ENCODE results near the gene PRR3. TPM values are rescaled to one million over a fixed set of nuclear protein-coding genes. Genes with fewer than 3 reads are reported as not detected.
"Not testable (repeated sequence)": the region's sequence is repeated elsewhere in the genome, so short reads cannot be mapped to it uniquely, and the experiment has no call there.

The PRR3 gene
- polyA plus RNA-seq, 1 donor from 2014 or later = 13.0 TPM

- not testable (repeated sequence) for H3K9ac ChIP-seq (ENCODE audit: low read length)
These were observed 40.4 kb upstream of the PRR3 start for GRCh38 chr6:30516754-30517076.

GRCh38 chr6:30517767-30518504 is 39.2 kb upstream of the PRR3 start:
- not testable (repeated sequence) for H3K27ac ChIP-seq (ENCODE audit: low read length); H3K9me2 ChIP-seq (ENCODE audit: insufficient read depth, low read length); H3K9me3 ChIP-seq (ENCODE audit: low read length); H4K20me1 ChIP-seq (ENCODE audit: insufficient read depth); H3K4me2 ChIP-seq (ENCODE audit: low read length); H3F3A ChIP-seq (ENCODE audit: insufficient read depth, low read length, poor library complexity, severe bottlenecking); H3K79me2 ChIP-seq (replicated peaks; ENCODE audit: insufficient read depth, low read length); H3K36me3 ChIP-seq (ENCODE audit: insufficient read depth, low read length); H3K9ac ChIP-seq (ENCODE audit: low read length); H3K4me3 ChIP-seq (ENCODE audit: low read length); H3K27me3 ChIP-seq (ENCODE audit: insufficient read depth, low read depth, low read length); H2AFZ ChIP-seq (ENCODE audit: low read depth, low read length)

More at GRCh38 chr6:30516754-30517076, 40.4 kb upstream of the PRR3 start:
- not testable (repeated sequence) for H3K79me2 ChIP-seq (replicated peaks; ENCODE audit: insufficient read depth, low read length); H3K9me2 ChIP-seq (ENCODE audit: insufficient read depth, low read length); H3K4me2 ChIP-seq (ENCODE audit: low read length); H3K27me3 ChIP-seq (ENCODE audit: insufficient read depth, low read depth, low read length); H3K4me3 ChIP-seq (ENCODE audit: low read length); H3K27ac ChIP-seq (ENCODE audit: low read length); H2AFZ ChIP-seq (ENCODE audit: low read depth, low read length); H4K20me1 ChIP-seq (ENCODE audit: insufficient read depth); H3K9me3 ChIP-seq (ENCODE audit: low read length); H3K36me3 ChIP-seq (ENCODE audit: insufficient read depth, low read length); H3F3A ChIP-seq (ENCODE audit: insufficient read depth, low read length, poor library complexity, severe bottlenecking)

DNA sequence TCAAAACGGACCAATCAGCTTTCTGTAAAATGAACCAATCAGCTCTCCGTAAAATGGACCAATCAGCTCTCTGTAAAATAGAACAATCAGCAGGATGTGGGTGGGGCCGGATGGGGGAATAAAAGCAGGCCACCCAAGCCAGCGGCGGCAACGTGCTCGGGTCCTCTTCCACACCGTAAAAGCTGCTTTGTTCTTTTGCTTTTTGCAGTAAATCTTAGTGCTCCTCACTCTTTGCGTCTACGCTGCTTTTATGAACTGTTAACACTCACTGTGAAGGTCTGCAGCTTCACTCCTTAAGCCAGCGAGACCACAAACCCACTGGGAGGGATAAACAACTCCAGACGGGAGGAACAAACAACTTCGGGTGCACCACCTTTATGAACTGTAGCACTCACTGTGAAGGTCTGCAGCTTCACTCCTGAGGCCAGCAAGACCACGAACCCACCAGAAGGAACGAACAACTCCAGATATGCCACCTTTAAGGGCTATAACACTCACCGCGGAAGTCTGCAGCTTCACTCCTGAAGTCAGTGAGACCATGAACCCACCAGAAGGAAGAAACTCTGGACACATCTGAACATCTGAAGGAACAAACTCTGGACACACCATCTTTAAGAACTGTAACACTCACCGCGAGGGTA is 38.5 kb upstream of the PRR3 start:
- not testable (repeated sequence) for H3K79me2 ChIP-seq (replicated peaks; ENCODE audit: insufficient read depth, low read length); H3K9me3 ChIP-seq (ENCODE audit: low read length); H3K4me2 ChIP-seq (ENCODE audit: low read length); H3K27me3 ChIP-seq (ENCODE audit: insufficient read depth, low read depth, low read length); H3F3A ChIP-seq (ENCODE audit: insufficient read depth, low read length, poor library complexity, severe bottlenecking); H3K36me3 ChIP-seq (ENCODE audit: insufficient read depth, low read length); H3K9ac ChIP-seq (ENCODE audit: low read length); H2AFZ ChIP-seq (ENCODE audit: low read depth, low read length); H3K27ac ChIP-seq (ENCODE audit: low read length); H4K20me1 ChIP-seq (ENCODE audit: insufficient read depth); H3K4me3 ChIP-seq (ENCODE audit: low read length); H3K9me2 ChIP-seq (ENCODE audit: insufficient read depth, low read length)

- Histone ChIP-seq H3K9me2 (ENCODE audit: insufficient read depth, low read length) (no peaks in the 10 kb centered on the region), H3K79me2 (replicated peaks; ENCODE audit: insufficient read depth, low read length) (no peaks in the 10 kb centered on the region), H3K4me3 (ENCODE audit: low read length) (no peak overlapping the region), H2AFZ (ENCODE audit: low read depth, low read length) (no peak overlapping the region), H3K27me3 (ENCODE audit: insufficient read depth, low read depth, low read length) (no peaks in the 10 kb centered on the region), H3K27ac (ENCODE audit: low read length) (no peak overlapping the region), H3K9ac (ENCODE audit: low read length) (no peak overlapping the region), H3K4me2 (ENCODE audit: low read length) (no peak overlapping the region), H4K20me1 (ENCODE audit: insufficient read depth) (no peaks in the 10 kb centered on the region), H3K9me3 (ENCODE audit: low read length) (no peaks in the 10 kb centered on the region), H3F3A (ENCODE audit: insufficient read depth, low read length, poor library complexity, severe bottlenecking) (no peaks in the 10 kb centered on the region), H3K36me3 (ENCODE audit: insufficient read depth, low read length) (no peaks in the 10 kb centered on the region)
- TF ChIP-seq MXI1 (conservative IDR thresholded peaks at IDR 0.05; ENCODE audit: poor library complexity, severe bottlenecking) (no peak), TAF1 (IDR thresholded peaks at IDR 0.05; ENCODE audit: low read depth) (no peak), RAD21 (conservative IDR thresholded peaks at IDR 0.05) (no peak)
These were observed 36.6 kb upstream of the PRR3 start for GRCh38 chr6:30520522-30520921.

DNA sequence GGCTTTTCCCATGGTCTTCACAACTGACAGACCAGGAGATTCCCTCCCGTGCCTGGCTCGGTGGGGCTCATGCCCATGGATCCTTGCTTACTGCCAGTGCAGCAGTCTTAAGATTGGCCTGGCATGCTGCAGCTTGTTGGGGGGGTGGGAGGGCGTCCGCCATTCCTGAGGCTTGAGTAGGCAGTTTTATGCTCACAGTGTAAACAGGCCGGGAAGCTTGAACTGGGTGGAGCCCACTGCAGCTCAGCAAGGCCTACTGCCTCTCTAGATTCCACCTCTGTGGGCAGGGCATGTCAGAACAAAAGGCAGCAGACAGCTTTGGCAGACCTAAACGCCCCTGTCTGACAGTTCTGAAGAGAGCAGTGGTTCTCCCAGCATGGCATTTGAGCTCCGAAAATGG is 36.0 kb upstream of the PRR3 start:
- H3K27ac ChIP-seq (ENCODE audit: low read length); H4K20me1 ChIP-seq (ENCODE audit: insufficient read depth); H3K36me3 ChIP-seq (ENCODE audit: insufficient read depth, low read length); H3K27me3 ChIP-seq (ENCODE audit: insufficient read depth, low read depth, low read length); H3K4me2 ChIP-seq (ENCODE audit: low read length); H3K4me3 ChIP-seq (ENCODE audit: low read length); H3F3A ChIP-seq (ENCODE audit: insufficient read depth, low read length, poor library complexity, severe bottlenecking); H3K9ac ChIP-seq (ENCODE audit: low read length); H3K79me2 ChIP-seq (replicated peaks; ENCODE audit: insufficient read depth, low read length); H3K9me3 ChIP-seq (ENCODE audit: low read length); H2AFZ ChIP-seq (ENCODE audit: low read depth, low read length); H3K9me2 ChIP-seq (ENCODE audit: insufficient read depth, low read length): not testable (repeated sequence)

DNA sequence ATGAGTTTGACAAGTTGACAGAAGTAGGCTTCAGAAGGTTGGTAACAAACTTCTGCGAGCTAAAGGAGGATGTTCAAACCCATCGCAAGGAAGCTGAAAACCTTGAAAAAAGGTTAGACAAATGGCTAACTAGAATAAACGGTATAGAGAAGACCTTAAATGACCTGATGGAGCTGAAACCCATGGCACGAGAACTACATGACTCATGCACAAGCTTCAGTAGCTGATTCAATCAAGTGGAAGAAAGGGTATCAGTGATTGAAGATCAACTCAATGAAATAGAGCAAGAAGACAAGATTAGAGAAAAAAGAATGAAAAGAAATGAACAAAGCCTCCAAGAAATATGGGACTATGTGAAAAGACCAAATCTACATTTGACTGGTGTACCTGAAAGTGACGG is 35.1 kb upstream of the PRR3 start:
- not testable (repeated sequence) for H3K27me3 ChIP-seq (ENCODE audit: insufficient read depth, low read depth, low read length); H3K27ac ChIP-seq (ENCODE audit: low read length); H3K36me3 ChIP-seq (ENCODE audit: insufficient read depth, low read length)

GRCh38 chr6:30526444-30526843 is 30.7 kb upstream of the PRR3 start:
- H3K9me3 ChIP-seq (ENCODE audit: low read length); H3F3A ChIP-seq (ENCODE audit: insufficient read depth, low read length, poor library complexity, severe bottlenecking); H4K20me1 ChIP-seq (ENCODE audit: insufficient read depth); H2AFZ ChIP-seq (ENCODE audit: low read depth, low read length); H3K27me3 ChIP-seq (ENCODE audit: insufficient read depth, low read depth, low read length); H3K27ac ChIP-seq (ENCODE audit: low read length); H3K36me3 ChIP-seq (ENCODE audit: insufficient read depth, low read length); H3K9me2 ChIP-seq (ENCODE audit: insufficient read depth, low read length); H3K79me2 ChIP-seq (replicated peaks; ENCODE audit: insufficient read depth, low read length); H3K4me2 ChIP-seq (ENCODE audit: low read length); H3K4me3 ChIP-seq (ENCODE audit: low read length); H3K9ac ChIP-seq (ENCODE audit: low read length): not testable (repeated sequence)

More for the DNA sequence above, 35.1 kb upstream of the PRR3 start:
- not testable (repeated sequence) for H2AFZ ChIP-seq (ENCODE audit: low read depth, low read length); H3K9ac ChIP-seq (ENCODE audit: low read length); H3K4me3 ChIP-seq (ENCODE audit: low read length); H3F3A ChIP-seq (ENCODE audit: insufficient read depth, low read length, poor library complexity, severe bottlenecking); H3K4me2 ChIP-seq (ENCODE audit: low read length); H3K9me3 ChIP-seq (ENCODE audit: low read length); H3K9me2 ChIP-seq (ENCODE audit: insufficient read depth, low read length); H3K79me2 ChIP-seq (replicated peaks; ENCODE audit: insufficient read depth, low read length); H4K20me1 ChIP-seq (ENCODE audit: insufficient read depth)
